GM12878 (cell line): ENCODE measurements around the gene ARHGEF25. TPM values are rescaled to one million over a fixed set of nuclear protein-coding genes. Genes with fewer than 3 reads are reported as not detected.

Experiments
- ATAC-seq: fragments of 200-7000 bp; cut with Tn5 transposase; 3 replicates; pipeline ENCODE4 v1.9.1; 2020; ENCODE audit warnings: mild to moderate bottlenecking, moderate library complexity
- BruUV-seq: library from RNA; stranded (reverse); fragments of 400-500 nt; replicated peaks from 2 replicates; lab custom pipeline; 2021; lab: Mats Ljungman, UMichigan
- CTCF ChIA-PET: fragments of 300-600 bp; sonication (Branson Sonifier 250); formaldehyde crosslinking; extraction: SDS; loops from one replicate; lab custom pipeline; 2021; ENCODE audit warnings: inconsistent platforms; lab: Yijun Ruan, JAX
- POLR2A ChIA-PET: fragments of 350-600 bp; formaldehyde crosslinking; extraction: SDS; loops from one replicate; lab custom pipeline; 2021; ENCODE audit warnings: inconsistent platforms; lab: Charles Lee
- RAD21 ChIA-PET: fragments of 300-600 bp; sonication (Branson Sonifier 250); formaldehyde crosslinking; loops from one replicate; lab custom pipeline; 2023; ENCODE audit warnings: antibody characterized with exemption; ENCODE audit not compliant: unreplicated experiment; lab: Charles Lee
- SMC1A ChIA-PET: fragments of 300-600 bp; sonication (Branson Sonifier 250); formaldehyde crosslinking; loops from one replicate; lab custom pipeline; 2023; ENCODE audit not compliant: unreplicated experiment, uncharacterized antibody; lab: Charles Lee
- DNase-seq: peaks from one replicate; pipeline ENCODE4 v3.0.0-alpha.2; 2011; ENCODE audit warnings: low read depth, low spot score
- FAIRE-seq: peaks from 3 replicates; lab custom pipeline; 2011; peaks lifted over from hg19 to GRCh38; lab: Jason Lieb, UNC
- H2AFZ ChIP-seq: 2 replicates; pipeline ENCODE4 v1.6.0; 2011; ENCODE audit warnings: low read depth, low read length, control low read depth; ENCODE audit not compliant: control insufficient read depth
- H3K27ac ChIP-seq: 2 replicates; pipeline ENCODE4 v1.5.1; 2011; ENCODE audit warnings: control low read depth; ENCODE audit not compliant: control insufficient read depth, insufficient read depth
- H3K27me3 ChIP-seq, 2 experiments: replicated peaks in 1 of 2; 2 replicates each; pipeline versions ENCODE4 v1.6.0 to v1.6.1; 2011; ENCODE audit warnings: low read length in 1 of 2; ENCODE audit not compliant: control insufficient read depth in 2 of 2, insufficient read depth in 2 of 2
- H3K36me3 ChIP-seq, 2 experiments: 2 replicates each; pipeline ENCODE4 v1.5.1; 2011; ENCODE audit warnings: low read length in 1 of 2; ENCODE audit not compliant: control insufficient read depth in 2 of 2, insufficient read depth in 2 of 2
- H3K4me1 ChIP-seq: 2 replicates; pipeline ENCODE4 v1.6.1; 2011; ENCODE audit warnings: mild to moderate bottlenecking, low read length, moderate library complexity, mixed read lengths; ENCODE audit not compliant: control insufficient read depth, insufficient read depth
- H3K4me2 ChIP-seq: 2 replicates; pipeline ENCODE4 v1.6.0; 2011; ENCODE audit warnings: control low read depth; ENCODE audit not compliant: control insufficient read depth, insufficient read depth
- H3K4me3 ChIP-seq: fragments of 200-600 bp; sonication (generic); 2 replicates; pipeline ENCODE4 v1.5.1; 2016
- H3K79me2 ChIP-seq: 2 replicates; pipeline ENCODE4 v1.6.0; 2011; ENCODE audit warnings: low read length; ENCODE audit not compliant: control insufficient read depth, insufficient read depth
- H3K9ac ChIP-seq: 2 replicates; pipeline ENCODE4 v1.8.0; 2011; ENCODE audit warnings: low read length, control low read depth, mixed read lengths; ENCODE audit not compliant: control insufficient read depth, insufficient read depth
- H3K9me3 ChIP-seq: replicated peaks from 3 replicates; pipeline ENCODE4 v1.5.1; 2011; ENCODE audit warnings: mild to moderate bottlenecking, low read length; ENCODE audit not compliant: control insufficient read depth, insufficient read depth
- H4K20me1 ChIP-seq: 2 replicates; pipeline ENCODE4 v1.6.0; 2011; ENCODE audit not compliant: control insufficient read depth, insufficient read depth
- BRCA1 ChIP-seq: IDR thresholded peaks from 2 replicates; pipeline ENCODE4 v1.6.1; 2011; ENCODE audit warnings: low read depth, low read length, improper control_type of control experiment
- CTCF ChIP-seq, 3 experiments: IDR thresholded peaks in 2 of 3; conservative IDR thresholded peaks in 1 of 3; 2 replicates each; pipeline ENCODE4 v1.5.1; 2011; ENCODE audit warnings: low read depth in 3 of 3, low read length in 3 of 3, mild to moderate bottlenecking in 3 of 3, control low read depth in 2 of 3, moderate library complexity in 2 of 3, inconsistent platforms in 1 of 3, mixed read lengths in 1 of 3; ENCODE audit not compliant: control insufficient read depth in 2 of 3, insufficient read depth in 1 of 3; ENCODE audit errors: extremely low read depth in 1 of 3
- EZH2 ChIP-seq: IDR thresholded peaks from 2 replicates; pipeline ENCODE4 v1.6.1; 2012; ENCODE audit warnings: low read depth, mild to moderate bottlenecking, control low read depth, inconsistent platforms, low read length, borderline replicate concordance; ENCODE audit not compliant: control insufficient read depth
- LARP7 ChIP-seq: fragments of 450-650 bp; IDR thresholded peaks from 2 replicates; pipeline ENCODE4 v1.6.1; 2017; ENCODE audit warnings: mild to moderate bottlenecking
- NR2C1 ChIP-seq: fragments of 450-650 bp; IDR thresholded peaks from 2 replicates; pipeline ENCODE4 v1.6.1; 2017; ENCODE audit warnings: antibody characterized with exemption, mild to moderate bottlenecking, moderate library complexity
- SMAD1 ChIP-seq: fragments of 450-650 bp; IDR thresholded peaks from 2 replicates; pipeline ENCODE4 v1.6.1; 2018; ENCODE audit warnings: mild to moderate bottlenecking, low read depth; ENCODE audit not compliant: partially characterized antibody
- WGBS: methylation state at CpG from one replicate; pipeline ENCODE4 v1.1.6; 2016; ENCODE audit warnings: low lambda C conversion rate; ENCODE audit not compliant: insufficient replicate concordance, insufficient coverage; ENCODE audit errors: missing lambda C conversion rate; 5-methylcytosine and 5-hydroxymethylcytosine counted together
- in situ Hi-C: fragments of 300-500 bp; cut with MboI; formaldehyde crosslinking; loops from 9 replicates; pipeline ENCODE4 v1.14.3; 2018; ENCODE audit warnings: mixed read lengths
- intact Hi-C: fragments of 100-400 bp; cut with micrococcal nuclease; formaldehyde crosslinking; loops from one replicate; pipeline ENCODE4 v1.14.2; 2022; ENCODE audit not compliant: unreplicated experiment
- polyA plus RNA-seq, 11 experiments: library from polyadenylated mRNA; depleted of rRNA in 4 of 11; unstranded in 6 of 11; stranded (reverse) in 5 of 11; fragments of >200 nt; fragmentation: Nextera tagmentation in 4 of 11; fragmentation: Illumina TruSeq in 1 of 11; extraction: Ambion mirVana in 4 of 11; extraction: Trizol in 1 of 11; gene quantifications; 1 replicate in 1 of 11; 2 replicates in 10 of 11; pipeline versions ENCODE4 v1.2.1 to v1.2.3, GENCODE V29; 2011 to 2016; ENCODE audit warnings: inconsistent platforms in 2 of 11, missing spikeins in 2 of 11, low read depth in 1 of 11
- total RNA-seq, 4 experiments: library from RNA; depleted of rRNA in 3 of 4; stranded (reverse); fragments of >200 nt in 3 of 4; fragmentation: Illumina TruSeq in 1 of 4; extraction: Trizol in 1 of 4; gene quantifications; 2 replicates each; pipeline versions ENCODE4 v1.2.1 to v1.2.3, GENCODE V29; 2013 to 2021

The ARHGEF25 gene
- total and polyA plus RNA-seq, 10 of the 15 experiments (the other 5 are each of a cell fraction or from before 2014, with no cell fraction given) = 0.08 to 4.5 (median 1.2) TPM; not detected in 3

DNA sequence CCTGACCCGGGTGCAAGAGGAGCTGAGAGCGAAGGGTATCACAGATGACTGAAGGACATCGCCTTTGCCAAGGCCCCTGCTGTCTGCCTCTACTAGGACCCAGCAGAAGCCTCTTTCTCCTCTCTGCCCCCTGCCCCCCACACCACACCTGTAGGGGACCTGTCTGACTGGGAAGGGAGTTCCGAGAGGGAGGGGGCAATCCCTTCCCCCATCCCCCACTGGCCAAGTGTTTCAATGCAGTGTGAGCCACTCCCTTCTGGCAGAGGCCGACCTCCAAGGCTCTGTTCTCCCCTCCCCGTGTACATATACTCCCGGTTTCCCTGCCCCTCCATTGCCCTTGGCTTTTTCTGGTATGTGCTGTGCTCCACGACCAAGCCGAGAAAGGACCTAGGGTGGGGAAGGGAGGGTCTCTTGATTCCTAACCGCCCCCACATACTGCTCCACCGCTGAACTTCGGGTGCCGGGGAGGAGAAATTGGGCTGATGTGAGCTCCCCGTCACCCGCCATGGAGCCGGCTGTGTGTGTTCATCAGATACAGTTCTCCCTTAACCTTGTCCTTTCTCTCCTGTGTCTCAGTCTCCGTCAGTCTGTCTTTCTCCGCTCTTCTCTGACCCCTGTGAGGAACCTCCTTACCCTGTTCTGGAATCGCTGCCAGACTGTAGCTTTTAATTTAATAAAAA lies 2.0 kb upstream of the ARHGEF25 start:
- RAD21 ChIA-PET = interaction anchor here (0.6 kb wide), 1 partner anchor 30 kb away, joined by 4 read pairs; no protein-coding TSS in a partner anchor

More for the DNA sequence above, 2.0 kb upstream of the ARHGEF25 start:
- ATAC-seq (no peak), DNase-seq (no peak), FAIRE-seq (no peak)
- Histone ChIP-seq H3K4me3 (no peak overlapping the region), H3K79me2 (no peaks in the 10 kb centered on the region), H3K36me3 (no peaks in the 10 kb centered on the region; a peak in 1 of 4 replicates), H3K9ac (no peak overlapping the region), H4K20me1 (no peaks in the 10 kb centered on the region), H3K27me3 (no peaks in the 10 kb centered on the region), H3K4me1 (peaks cover 7% of the 10 kb centered on the region), H3K4me2 (no peak overlapping the region), H3K27ac (no peak overlapping the region), H3K9me3 (no peaks in the 10 kb centered on the region), H2AFZ (no peak overlapping the region)
- BruUV-seq = no TSS peak
- SMC1A ChIA-PET = interaction anchor here (1.4 kb wide), 1 partner anchor 15 kb away, joined by 3 read pairs; no protein-coding TSS in a partner anchor
- POLR2A ChIA-PET = no interaction called here
- in situ Hi-C loops (no loop called here), intact Hi-C loops (no loop called here)
- WGBS = 91% methylated on average over 19 of the region's 19 CpGs
- CTCF ChIA-PET = interaction anchor here (0.6 kb wide), 1 partner anchor 21 kb away, joined by 3 read pairs; no protein-coding TSS in a partner anchor
- TF ChIP-seq NR2C1 (no peak), CTCF (IDR thresholded peaks at IDR 0.05 in 2 of 3, conservative IDR thresholded peaks at IDR 0.05 in 1 of 3; ENCODE audit: control insufficient read depth in 2 of 3, extremely low read depth in 1 of 3, insufficient read depth in 1 of 3, low read depth in 3 of 3, low read length in 3 of 3) (no peak), EZH2 (no peak), SMAD1 (no peak), LARP7 (no peak), BRCA1 (no peak)
